GM12874 (cell line): Measurements from ENCODE around the gene BICC1.

Experiments used
- TF ChIP-seq, protein P1 (sequence below): IDR thresholded peaks from 2 replicates; pipeline ENCODE4 v1.5.1; 2011; ENCODE audit warnings: low read depth, mild to moderate bottlenecking, control low read depth, low read length, moderate library complexity; ENCODE audit not compliant: insufficient read depth

The BICC1 gene

GRCh38 chr10:58543141-58543540 lies 30.5 kb downstream of the BICC1 start:
- TF ChIP-seq, protein P1, sequence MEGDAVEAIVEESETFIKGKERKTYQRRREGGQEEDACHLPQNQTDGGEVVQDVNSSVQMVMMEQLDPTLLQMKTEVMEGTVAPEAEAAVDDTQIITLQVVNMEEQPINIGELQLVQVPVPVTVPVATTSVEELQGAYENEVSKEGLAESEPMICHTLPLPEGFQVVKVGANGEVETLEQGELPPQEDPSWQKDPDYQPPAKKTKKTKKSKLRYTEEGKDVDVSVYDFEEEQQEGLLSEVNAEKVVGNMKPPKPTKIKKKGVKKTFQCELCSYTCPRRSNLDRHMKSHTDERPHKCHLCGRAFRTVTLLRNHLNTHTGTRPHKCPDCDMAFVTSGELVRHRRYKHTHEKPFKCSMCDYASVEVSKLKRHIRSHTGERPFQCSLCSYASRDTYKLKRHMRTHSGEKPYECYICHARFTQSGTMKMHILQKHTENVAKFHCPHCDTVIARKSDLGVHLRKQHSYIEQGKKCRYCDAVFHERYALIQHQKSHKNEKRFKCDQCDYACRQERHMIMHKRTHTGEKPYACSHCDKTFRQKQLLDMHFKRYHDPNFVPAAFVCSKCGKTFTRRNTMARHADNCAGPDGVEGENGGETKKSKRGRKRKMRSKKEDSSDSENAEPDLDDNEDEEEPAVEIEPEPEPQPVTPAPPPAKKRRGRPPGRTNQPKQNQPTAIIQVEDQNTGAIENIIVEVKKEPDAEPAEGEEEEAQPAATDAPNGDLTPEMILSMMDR: no peak

DNA sequence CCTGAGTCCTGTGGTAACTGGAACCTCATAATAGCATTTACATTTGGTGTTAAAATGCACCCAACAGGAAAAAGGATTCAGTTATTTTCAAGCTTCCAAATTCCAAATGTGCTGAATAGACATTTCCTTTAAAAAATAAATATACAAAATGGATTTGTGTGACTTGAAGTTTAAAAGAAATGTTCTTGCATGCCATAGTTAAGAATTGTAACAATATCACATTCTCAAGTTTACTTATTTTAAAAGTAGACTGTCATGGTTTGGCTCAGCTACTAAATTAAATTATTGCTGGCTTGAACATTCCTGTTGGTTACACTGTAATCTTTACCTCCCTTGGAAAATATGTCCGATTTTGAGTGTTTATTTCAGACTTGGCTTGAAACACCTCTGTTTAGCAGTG lies 31.5 kb downstream of the BICC1 start:
- TF ChIP-seq, protein P1: no peak

GRCh38 chr10:58545427-58545826 lies 32.8 kb downstream of the BICC1 start:
- TF ChIP-seq, protein P1: no peak

- TF ChIP-seq, protein P1: no peak
These were observed 33.5 kb downstream of the BICC1 start for GRCh38 chr10:58546137-58546536.

DNA sequence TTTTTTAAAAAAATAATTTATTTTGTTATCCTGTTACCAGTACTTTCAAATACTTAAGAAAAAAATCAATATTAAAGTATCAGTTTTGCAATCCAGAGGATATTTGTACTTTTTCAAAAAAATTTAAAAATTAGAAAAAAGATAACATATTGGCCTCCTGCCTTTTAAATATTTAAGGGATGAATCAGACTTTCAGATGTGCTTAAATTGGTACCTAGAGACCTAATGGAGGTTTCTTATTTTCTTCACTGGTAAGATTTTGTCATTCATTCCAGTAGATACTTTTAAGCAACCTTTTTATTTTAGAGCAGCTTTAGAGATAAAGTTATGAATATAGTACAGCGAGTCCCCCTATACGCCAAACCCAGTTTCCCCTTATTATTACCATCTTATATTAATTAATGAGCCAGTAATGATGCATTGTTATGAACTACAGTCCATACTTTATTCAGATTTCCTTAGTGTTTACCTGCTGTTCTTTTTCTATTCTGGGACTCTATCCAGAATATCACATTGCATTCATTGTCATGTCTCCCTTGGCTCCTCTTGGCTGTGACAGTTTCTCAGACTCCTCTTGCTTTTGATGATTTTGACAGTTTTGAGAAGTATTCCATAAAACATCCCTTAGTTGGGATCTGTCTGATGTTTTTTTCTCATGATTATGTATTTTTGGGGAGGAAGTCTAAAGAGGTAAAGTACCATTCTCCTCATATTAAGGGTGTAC lies 34.2 kb downstream of the BICC1 start:
- TF ChIP-seq, protein P1: no peak

DNA sequence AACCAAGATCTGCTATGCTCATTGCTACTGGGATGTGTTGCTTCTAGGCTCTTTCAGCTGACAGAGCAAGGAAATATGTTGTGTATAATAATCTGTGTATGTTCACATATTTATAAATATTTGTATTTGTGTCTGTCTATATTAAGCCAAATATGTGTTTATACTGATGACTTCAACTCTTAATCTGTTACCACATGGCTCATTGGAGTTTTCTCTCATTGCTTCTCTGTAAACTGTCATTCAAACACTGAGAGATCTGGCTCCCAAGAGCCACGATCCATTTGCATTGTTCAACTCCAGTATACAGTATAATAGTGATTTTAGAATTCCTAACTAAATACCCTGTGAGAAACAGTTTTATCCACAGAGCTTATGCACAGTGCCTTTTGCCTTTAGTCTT lies 35.3 kb downstream of the BICC1 start:
- TF ChIP-seq, protein P1: no peak

DNA sequence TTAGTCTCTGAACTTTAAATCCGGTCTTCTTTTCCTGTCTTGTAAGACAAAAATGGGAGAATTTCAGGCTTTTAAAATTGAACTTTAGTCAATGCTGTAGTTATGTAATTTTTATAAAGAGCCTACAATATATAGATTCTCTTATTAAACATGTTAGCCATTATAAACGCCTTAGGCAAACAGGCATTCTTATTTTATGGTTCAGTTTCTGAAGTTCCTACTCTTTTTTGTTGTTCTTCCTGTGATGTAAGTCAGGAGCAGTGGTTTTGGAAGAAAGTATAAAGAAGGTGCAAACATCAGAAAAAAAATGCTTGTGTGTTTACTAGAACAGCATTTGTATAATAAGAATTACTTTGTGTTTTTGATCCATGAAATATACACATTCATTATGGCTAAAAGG lies 41.6 kb downstream of the BICC1 start:
- TF ChIP-seq, protein P1: no peak
